H1 (cell line): ENCODE data around the gene DGKI. TPM values are rescaled to one million over a fixed set of nuclear protein-coding genes. Genes with fewer than 3 reads are reported as not detected.

Source experiments
- CHD7 ChIP-seq: fragments of 300-600 bp; sonication (generic); IDR thresholded peaks from 2 replicates; pipeline ENCODE4 v1.7.1; 2012; ENCODE audit warnings: low read length, moderate library complexity, mild to moderate bottlenecking, inconsistent platforms; ENCODE audit not compliant: insufficient replicate concordance
- FOSL1 ChIP-seq: IDR thresholded peaks from 2 replicates; pipeline ENCODE4 v1.6.1; 2011; ENCODE audit warnings: mild to moderate bottlenecking, low read depth, low read length, moderate library complexity; ENCODE audit not compliant: insufficient read depth
- JUND ChIP-seq: IDR thresholded peaks from 2 replicates; pipeline ENCODE4 v1.6.1; 2011; ENCODE audit warnings: mild to moderate bottlenecking, improper control_type of control experiment, low read length
- PHF8 ChIP-seq: fragments of 200-600 bp; sonication (generic); conservative IDR thresholded peaks from 2 replicates; pipeline ENCODE4 v1.7.1; 2012; ENCODE audit warnings: low read depth, mild to moderate bottlenecking, inconsistent platforms, low read length, moderate library complexity
- TBP ChIP-seq: IDR thresholded peaks from 2 replicates; pipeline ENCODE4 v1.6.1; 2011; ENCODE audit warnings: low read depth, low read length, improper control_type of control experiment
- polyA plus RNA-seq, 7 experiments: library from polyadenylated mRNA; depleted of rRNA in 3 of 7; stranded (reverse) in 5 of 7; unstranded in 2 of 7; fragments of >200 nt in 5 of 7; fragments of 200-250 nt in 2 of 7; gene quantifications; 1 replicate in 5 of 7; 2 replicates in 1 of 7; 4 replicates in 1 of 7; pipeline versions ENCODE4 v1.2.1 to v1.2.3, GENCODE V29; 2011 to 2013; ENCODE audit warnings: missing spikeins in 2 of 7, mixed read lengths in 2 of 7
- total RNA-seq: library from RNA; stranded (reverse); fragmentation: NEBNext Ultra II Directional; extraction: Animal tissue kit (Norgen Biotek cat#: 25700); gene quantifications from 2 replicates; pipeline ENCODE4 v1.2.1, GENCODE V29; 2021

DGKI gene
- total and polyA plus RNA-seq, 2 of the 8 experiments (the other 6 are each of a cell fraction or from before 2014, with no cell fraction given), result 0.20 to 0.71 TPM

- TF ChIP-seq CHD7 (no peak), FOSL1 (no peak), TBP (no peak), JUND (no peak), PHF8 (no peak)
Observed at GRCh38 chr7:137633133-137633532, 213.6 kb downstream of the DGKI start (continued).
